Suppressor macrophage treated with lipopolysaccharide for 4 hours (primary cell): ENCODE measurements around the gene TEAD3.

Experiments
- DNase-seq: peaks from one replicate; pipeline ENCODE4 v3.0.0-alpha.2; 2020

Gene TEAD3

GRCh38 chr6:35512006-35512405 is 15.1 kb upstream of the TEAD3 start:
- DNase-seq, result no peak

- DNase-seq, result no peak
Measured at GRCh38 chr6:35511562-35511941, 14.7 kb upstream of the TEAD3 start.

GRCh38 chr6:35510916-35511561 is 14.2 kb upstream of the TEAD3 start:
- no peak for DNase-seq

DNA sequence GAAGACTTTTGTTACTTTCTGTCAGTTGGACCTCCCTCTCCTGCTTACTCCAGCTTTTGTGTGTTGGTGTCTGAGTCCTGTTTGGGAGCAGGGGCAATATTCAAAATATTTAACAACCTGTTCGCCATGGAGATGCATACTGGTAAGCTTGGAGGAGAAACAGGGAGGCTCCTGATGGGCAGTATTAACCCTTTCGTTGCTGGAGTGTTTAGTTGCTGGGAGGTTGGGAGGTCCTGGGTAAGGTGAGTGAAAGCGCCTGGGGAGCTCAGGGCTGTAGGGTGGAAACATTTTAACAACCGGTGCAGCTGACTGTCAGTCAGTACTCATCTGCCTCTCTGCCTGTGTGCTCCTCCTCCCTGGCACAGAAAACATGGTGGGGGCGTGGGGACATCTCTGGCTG is 11.7 kb upstream of the TEAD3 start:
- DNase-seq, result no peak

DNA sequence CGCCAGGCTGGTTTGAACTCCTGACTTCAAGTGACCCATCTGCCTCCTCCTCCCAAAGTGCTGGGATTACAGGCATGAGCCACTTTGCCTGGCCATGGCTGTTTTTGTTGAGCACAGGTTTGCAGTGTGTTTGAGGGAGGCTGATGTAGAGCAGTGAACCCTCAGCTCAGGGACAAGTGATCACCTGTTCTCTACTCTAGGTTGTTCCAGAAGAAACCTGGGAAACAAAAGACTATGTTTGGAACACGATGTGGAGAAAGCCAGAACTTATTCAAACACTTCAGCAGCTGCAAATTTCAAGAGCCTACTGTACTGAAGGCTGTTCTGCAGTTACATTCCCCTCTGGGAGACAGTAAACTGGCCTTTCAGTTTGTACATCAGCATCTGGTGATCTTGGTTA is 11.1 kb upstream of the TEAD3 start:
- DNase-seq, result no peak

GRCh38 chr6:35507221-35507620 is 10.3 kb upstream of the TEAD3 start:
- no peak for DNase-seq

DNA sequence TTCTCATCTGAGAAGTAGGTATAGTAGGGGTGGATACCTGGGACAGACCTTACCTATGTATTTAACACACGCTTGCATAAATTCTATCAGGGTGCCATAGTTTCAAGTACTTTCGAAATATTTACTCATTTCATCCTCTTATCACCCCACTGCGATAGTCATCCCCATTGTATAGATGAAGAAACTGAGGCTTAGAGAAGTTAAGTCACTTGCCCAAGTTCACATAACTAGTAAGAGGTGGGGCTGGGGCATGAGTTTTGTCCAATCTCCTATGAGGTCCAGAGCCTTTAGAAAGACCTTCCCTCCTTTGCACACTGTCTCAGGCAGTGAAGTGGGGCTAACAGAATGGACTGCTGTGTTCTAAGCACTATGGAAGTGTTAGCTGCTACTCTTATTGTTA is 9.7 kb upstream of the TEAD3 start:
- DNase-seq, result no peak

DNA sequence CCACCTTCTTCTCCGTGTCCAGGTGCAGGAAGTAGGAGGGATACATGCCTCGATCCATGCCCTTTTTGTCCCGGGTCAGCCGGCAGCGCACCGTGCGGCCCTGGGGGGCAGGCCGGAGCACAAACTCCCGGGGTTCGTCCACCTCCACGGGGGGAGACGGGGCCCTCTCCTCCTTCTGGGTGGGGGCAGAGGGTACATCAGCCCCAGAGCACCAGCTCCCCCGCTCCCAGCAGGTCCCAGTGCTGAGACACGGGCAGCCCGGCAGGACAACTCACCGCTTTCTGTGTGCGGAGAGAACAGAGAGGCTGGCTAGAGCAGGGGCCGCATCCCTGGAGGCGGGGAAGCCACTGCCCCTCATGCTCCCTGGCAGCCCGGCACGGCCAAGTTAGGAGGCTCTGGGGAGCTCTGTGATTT is 9.1 kb upstream of the TEAD3 start:
- no peak for DNase-seq

DNA sequence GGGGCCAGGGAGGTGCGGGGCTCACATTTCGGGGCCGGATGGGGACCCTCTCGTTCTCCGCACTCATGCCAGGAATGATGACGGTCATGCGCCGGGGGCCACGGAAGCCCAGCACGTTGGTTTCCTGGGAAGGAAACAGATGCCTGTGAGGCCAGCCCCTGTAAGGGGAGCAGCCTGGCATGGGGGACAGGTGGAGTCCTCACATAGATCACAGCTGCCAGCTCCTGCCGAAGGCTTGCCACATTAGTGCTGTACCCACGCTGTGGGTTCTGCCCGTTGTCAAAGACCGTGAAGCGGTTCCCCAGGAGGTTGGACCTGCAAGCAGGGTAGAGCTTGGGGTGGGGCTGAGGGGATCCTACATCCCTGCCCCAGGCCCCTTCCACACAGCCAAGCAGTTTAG is 6.7 kb upstream of the TEAD3 start:
- DNase-seq, result no peak

DNA sequence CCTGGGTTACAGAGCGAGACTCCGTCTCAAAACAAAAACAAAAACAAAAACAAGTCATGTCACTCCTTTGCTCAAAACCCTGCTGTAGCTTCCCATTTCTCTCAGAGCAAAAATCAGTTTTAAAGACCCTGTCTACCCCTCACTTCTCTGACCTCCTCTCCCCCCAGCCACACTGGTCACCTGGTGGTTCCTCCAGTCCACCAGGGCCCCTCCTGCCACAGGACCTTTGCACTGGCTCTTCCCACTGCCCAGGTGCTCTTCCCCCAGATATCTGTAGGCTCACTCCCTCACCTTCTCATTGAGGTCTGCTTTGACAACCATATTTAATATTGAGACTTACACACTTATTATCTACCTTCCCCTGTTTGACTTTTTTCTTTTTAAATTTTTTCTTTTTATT is 4.9 kb upstream of the TEAD3 start:
- no peak for DNase-seq

DNA sequence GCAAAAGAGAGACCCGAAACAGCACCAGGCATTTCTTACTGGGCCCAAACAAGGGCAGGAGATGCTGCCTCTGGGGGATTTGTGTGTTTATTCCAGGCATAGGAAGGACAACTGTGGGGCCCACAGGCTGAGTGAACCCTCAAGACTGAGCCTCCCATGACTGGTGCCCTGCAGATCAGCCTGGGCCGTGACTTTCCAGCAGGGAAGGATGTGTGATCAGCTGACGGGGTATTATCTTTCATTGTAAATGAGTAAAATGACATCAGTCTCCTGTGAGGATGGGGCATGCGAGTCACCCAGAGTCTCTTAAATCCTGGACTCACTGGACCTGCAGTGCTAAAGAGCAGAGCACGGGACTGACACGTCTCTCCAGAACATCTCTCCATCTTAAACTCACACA is 3.9 kb upstream of the TEAD3 start:
- peak; percentile 20 for DNase-seq

DNA sequence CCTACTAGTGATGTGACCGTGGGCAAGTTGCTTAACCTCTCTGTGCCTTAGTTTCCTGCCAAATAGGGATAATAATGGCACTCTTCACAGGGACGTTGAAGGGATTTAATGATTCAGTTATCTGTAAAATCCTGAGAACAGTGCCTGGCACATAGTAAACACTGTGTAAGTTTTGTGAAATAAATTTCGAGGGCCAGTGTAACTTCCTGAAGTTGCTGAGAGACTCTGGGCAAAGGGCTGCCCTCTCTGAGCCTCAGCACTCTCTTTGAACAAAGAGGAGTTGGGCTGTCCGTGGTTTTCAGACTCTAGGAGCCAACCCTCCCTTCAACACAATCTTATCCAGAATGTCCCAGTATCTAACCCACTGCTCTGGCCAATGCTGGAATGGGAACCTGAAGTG is 2.5 kb upstream of the TEAD3 start:
- DNase-seq, result no peak

DNA sequence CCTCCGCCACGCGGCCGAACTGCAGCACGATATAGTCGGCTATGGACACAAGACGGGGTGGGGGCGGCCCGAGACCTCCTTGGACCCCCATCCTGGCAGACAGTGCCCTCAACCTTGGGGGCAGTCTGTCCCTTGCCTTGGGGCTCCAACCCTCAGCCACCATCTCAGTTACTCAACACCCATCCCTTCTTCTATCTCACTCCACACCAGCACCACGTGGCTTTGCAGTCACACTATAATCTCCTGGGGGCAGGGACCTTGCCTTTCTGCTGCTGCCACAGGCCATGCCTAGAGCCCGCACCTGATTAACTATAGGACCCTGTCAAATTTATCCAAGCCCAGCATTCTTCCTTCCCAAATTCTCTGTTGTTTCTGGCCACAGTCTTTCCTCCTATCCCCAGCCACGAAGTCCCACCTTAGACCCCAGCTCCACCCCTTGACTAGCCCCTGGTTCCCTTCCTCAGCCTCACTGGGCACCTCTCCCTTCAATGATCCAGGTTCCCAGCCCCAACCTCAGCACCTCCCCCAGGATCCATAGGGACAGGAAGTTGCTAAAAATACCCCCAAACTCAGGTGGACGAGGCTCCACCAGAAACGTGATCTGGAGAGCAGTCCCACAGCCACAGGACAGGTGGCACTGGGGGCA is 1.7 kb upstream of the TEAD3 start:
- DNase-seq, result no peak

GRCh38 chr6:35497571-35498421 is 917 bp upstream of the TEAD3 start:
- peak; percentile 16 for DNase-seq

DNA sequence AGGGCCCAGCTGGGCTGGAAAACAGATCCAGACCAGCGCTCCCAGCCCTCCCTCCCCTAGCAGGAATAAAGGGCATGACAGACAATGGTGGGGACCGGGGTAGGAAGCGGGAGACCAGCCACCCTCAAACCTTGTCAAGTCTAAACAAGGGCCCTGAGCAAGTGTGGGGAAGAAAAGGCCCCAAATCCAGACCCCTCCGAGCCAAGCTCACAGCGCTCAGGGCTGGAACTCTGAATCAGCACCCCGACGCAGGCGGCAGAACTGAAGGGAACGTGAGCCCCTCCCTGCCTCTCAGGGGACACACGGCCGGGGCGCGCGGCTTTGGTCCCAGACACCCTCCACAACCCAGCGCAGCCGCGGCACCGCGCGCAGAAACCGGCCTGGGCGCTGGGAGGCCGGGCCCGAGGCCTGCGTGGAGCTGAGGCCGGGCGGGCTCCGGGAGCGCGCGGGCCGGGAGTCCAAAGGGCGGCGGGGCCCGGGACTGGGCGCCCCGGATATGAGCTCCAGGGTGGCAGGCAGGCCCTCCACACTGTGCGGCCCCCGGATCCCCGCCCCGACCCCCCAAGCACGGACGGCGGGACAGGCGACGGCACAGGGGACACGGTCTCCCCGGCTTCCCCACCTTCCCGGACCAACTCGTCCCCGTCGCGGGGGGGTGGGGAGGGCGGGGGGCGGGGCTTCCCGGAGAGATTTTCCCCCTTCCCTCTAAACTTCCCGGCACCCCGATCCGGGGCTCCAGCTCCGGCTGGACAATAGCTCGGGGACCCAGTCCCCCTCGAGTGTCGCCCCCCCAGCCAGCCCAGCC is 641 bp downstream of the TEAD3 start:
- DNase-seq, result no peak

DNA sequence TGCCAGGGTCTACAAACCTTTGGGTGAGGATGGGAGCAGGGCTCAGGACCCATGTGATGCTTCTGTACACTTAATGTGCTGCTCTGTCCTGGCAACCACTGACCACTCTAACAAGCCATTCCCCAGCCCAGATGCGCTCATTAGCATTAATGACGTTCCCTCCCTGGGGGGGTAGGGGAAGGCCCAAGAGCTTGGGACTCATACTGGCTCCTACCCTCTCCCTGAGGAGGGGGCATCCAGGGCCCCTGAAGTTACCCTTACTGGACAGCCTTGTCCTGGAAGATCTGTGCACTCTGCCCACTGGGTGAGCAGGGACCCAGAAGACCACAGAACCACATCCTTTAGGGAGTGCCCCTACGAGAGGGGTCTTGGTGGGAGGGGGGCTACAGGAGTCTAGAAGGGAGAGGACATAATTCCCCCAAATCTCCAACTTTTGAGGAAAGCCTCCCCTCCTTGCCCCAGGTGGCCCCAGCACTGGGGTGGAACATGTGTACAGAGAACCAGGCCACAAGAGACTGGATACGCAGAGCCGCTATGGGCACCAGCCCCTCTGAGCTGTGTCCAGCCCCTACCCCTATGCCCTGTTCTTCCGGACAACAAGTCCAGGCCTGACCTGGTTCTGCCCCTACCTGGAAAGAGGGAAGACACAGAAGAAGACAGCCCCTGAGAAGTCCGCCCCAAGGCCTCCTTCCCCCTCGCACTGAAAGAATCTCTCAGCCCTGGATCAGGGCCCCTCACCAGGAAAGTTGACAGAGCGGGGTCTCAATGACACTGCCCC is 1.4 kb downstream of the TEAD3 start:
- DNase-seq, result no peak

DNA sequence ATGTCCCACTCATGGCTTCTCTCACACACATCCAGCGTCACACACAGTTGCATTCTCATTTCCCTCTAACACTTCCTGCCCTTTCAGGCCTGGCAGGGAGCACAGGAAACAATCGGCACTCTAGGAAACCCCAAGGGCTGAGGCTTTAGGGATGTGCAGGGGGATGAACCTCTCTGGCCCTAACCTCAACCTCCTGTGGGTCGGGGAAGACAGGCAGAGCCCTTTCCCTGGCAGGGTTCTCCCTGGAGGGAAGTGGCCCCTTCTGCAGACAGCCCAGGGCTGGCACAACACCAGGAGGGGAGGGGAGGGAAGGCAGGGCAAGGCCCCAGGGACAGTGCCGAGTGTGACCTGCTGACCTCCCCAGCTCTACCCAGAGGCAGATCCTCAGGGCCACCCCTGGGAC is 2.7 kb downstream of the TEAD3 start:
- peak; percentile 82 for DNase-seq

- no peak for DNase-seq
Measured at GRCh38 chr6:35493307-35493983, 3.4 kb downstream of the TEAD3 start.

DNA sequence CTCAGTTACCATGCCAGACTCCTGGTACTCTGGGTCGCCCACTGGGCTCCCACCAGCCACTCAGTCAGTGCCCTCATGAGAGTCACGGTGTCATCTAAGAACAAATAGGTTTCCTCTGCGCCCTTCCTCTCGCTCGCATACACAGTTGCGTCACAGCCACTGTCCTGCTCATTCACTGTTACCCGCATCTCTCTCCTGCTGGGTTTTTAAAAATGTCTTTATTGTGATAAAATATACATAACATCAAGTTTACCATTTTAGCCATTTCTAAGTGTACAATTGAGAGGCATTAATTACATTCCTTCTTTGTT is 4.0 kb downstream of the TEAD3 start:
- peak; percentile 42 for DNase-seq

GRCh38 chr6:35492258-35492973 is 4.5 kb downstream of the TEAD3 start:
- DNase-seq, result no peak

- DNase-seq, result no peak
Measured at GRCh38 chr6:35491558-35492257, 5.2 kb downstream of the TEAD3 start.
